ENCODE data around the gene KRTAP10-2.
"Not testable (repeated sequence)": the region's sequence is repeated elsewhere in the genome, so short reads cannot be mapped to it uniquely, and the experiment has no call there.

The KRTAP10-2 gene

GRCh38 chr21:44511938-44512275 lies 39.4 kb downstream of the KRTAP10-2 start:
- DNase-seq = no peak

DNA sequence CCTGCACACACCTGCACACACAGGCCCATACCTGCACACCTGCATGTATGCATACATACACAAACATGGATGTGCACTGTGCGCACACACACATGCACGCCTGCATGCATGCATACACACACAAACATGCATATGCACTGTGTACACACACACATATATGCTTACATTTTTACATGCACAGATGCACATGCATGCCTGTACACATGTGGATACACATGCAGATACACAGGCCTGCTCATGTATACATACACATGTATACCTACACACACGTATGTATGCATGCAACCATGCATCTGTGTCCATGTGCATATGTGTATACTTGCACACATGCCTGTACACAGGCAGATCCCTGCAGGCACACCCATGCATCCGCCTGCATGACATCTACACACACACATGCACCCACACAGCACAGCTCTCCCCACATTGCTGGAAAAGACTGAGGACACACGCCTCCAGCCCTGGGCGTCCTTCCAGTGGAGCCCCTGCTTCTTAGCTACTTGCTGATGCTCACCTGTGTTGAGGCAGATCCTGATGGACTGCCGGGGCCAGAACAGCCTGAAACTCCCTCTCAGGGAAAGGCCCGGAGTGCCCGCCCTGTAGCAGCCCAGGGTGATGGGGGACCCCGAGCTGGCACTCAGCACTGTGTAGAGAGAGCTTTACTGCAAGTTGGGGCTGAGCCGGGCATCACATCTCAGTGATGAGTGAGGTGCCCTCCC lies 39.9 kb downstream of the KRTAP10-2 start:
- DNase-seq = no peak

DNA sequence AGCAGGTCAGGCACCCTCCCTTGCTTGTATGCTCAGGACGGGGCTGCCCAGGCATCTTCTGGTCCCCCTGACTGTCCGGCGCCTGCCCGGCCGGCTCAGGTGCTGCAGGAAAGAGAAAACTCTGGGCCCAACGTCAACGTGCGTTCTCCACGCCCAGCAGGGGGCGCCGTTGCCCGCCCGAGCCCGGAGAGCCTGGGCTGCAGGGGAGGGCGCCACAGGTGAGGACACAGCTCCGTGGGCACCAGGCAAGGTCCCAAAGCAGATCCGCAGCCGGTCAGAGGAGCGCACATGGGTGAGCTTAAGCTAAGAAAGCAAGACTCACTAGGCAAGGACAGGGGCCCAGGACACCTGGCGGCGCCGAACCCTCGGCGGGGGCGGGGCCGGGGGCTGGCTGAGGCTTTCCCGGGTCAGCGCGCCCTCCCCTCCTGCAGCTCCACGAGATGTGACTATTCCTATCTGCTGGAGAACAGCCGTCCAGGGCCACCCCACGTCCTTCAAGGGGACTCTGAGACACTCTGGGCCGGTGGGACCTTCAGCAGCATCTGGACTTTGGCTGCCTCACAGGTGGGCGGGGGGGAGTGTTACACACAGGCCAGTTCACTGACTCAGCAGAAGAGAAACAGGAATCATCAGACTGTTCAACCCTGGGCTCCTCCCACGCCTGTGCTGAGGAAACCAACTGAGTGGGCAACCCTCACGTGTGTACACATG lies 40.6 kb downstream of the KRTAP10-2 start:
- DNase-seq = peak; percentile 63 to 77 (median 69)

GRCh38 chr21:44510109-44510507 lies 41.2 kb downstream of the KRTAP10-2 start:
- DNase-seq = no peak

- no peak for DNase-seq
These were observed 41.8 kb downstream of the KRTAP10-2 start for GRCh38 chr21:44509539-44509938.

- no peak for DNase-seq
These were observed 42.4 kb downstream of the KRTAP10-2 start for GRCh38 chr21:44508711-44509445.

- DNase-seq = no peak
These were observed 42.9 kb downstream of the KRTAP10-2 start for GRCh38 chr21:44508426-44508710.

DNA sequence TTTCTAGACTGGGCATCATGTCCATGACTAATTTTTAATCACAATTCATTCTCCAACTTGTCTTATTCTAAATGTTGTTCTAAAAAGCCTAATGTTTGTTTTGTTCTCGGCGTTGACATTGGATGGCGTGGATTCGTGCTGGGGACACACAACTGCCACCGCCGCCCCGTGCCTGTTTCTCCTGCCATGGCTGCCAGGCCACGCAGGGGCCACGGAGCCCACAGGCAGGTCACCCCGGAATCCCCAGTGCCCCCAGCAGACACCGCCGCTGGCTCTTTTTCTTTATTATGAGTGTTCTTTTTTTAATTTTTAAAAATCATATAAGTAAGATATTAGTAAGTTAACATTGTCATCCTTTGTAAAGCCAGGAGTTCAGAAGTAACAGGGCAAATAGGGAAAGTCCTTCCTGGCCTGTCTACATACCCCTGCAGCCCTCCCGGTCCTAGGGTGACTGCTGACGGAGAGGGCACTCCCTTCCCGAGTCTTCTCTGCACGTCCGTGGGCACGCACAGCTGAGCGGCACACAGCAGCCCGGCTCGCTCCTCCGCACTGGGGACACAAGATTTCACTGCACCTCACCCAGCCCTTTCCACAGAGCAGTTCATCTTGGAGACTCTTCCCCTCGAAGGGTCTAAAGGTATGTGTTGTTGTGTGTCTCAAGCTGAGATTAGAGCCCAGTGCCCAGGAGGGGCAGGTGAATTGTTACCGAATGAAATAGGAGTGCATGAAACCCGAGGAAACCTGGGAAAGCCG lies 43.5 kb downstream of the KRTAP10-2 start:
- no peak for DNase-seq

- DNase-seq = no peak
These were observed 44.7 kb downstream of the KRTAP10-2 start for GRCh38 chr21:44506279-44507255.

- DNase-seq = no peak
These were observed 45.5 kb downstream of the KRTAP10-2 start for GRCh38 chr21:44505673-44506278.

GRCh38 chr21:44503901-44504399 lies 47.4 kb downstream of the KRTAP10-2 start:
- DNase-seq = no peak

GRCh38 chr21:44503006-44503889 lies 48.1 kb downstream of the KRTAP10-2 start:
- not testable (repeated sequence) for DNase-seq

GRCh38 chr21:44502171-44502958 lies 48.9 kb downstream of the KRTAP10-2 start:
- no peak for DNase-seq
